SH-SY5Y (cell line): ENCODE measurements around the gene PJVK.

ENCODE experiments used
- GATA2 ChIP-seq: IDR thresholded peaks from 2 replicates; pipeline ENCODE4 v1.6.1; 2011; ENCODE audit warnings: mild to moderate bottlenecking, low read depth, low read length
- GATA3 ChIP-seq: IDR thresholded peaks from 2 replicates; pipeline ENCODE4 v1.6.1; 2011; ENCODE audit warnings: low read depth, mild to moderate bottlenecking, low read length, moderate library complexity

The PJVK gene

DNA sequence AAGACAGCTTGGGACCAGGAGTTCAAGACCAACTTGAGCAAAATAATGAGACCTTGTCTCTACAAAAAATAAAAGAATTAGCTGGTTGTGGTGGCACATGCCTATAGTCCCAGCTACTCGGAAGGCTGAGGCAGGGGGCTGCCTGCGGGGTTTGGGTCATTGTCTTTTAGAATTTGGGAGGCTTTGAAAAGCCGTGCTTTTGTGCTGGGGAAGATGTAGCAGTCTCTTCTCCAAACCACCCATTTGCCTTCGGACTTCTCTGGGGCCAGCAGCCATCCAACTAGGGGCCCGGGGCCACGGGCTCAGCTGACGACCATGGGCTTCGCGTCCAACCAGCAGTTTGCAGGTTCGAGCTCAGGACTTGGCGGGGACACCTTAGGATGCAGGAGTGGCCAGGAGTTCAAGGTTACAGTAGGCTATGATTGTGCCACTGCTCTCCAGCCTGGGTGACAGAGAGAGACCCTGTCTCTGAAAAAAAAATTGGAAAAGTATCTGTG lies 6.3 kb downstream of the PJVK start:
- no peak for TF ChIP-seq GATA2
- TF ChIP-seq GATA3, result no peak

DNA sequence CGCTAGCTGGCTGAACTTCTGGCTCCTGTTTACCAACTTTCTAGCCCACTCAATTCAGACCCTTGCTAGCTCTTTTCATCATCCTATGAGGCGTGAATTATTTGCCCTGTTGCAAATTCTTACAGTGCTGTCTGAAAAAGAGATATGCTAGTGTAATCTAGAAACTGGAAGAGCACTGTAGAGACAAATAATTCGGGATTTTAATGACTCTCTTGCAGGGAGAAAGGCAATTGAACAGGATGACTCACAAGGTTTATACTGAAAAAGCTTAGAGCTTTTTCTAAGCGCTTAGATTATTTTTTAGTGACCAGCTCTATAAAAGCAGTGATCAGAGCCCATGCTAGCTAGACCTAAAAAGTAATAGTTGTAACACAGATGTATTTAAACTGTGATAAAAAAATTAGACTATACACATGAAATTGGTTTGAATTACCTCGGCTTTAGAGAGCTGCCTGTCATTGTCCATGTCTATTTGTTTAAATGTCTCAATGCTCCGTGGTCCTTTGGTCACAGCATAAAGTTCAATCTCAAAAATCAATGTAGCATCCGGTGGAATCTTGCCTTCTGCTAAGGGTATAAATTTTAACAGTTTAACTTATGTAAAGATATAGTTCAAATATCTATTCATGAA lies 18.2 kb downstream of the PJVK start:
- TF ChIP-seq GATA2, result no peak
- no peak for TF ChIP-seq GATA3

GRCh38 chr2:178473373-178473772 lies 22.2 kb downstream of the PJVK start:
- TF ChIP-seq GATA2 (peak; percentile 35), GATA3 (no peak)

- TF ChIP-seq GATA3, result no peak
- no peak for TF ChIP-seq GATA2
Measured at GRCh38 chr2:178473931-178474330, 22.8 kb downstream of the PJVK start.

- TF ChIP-seq GATA2, result no peak
- no peak for TF ChIP-seq GATA3
Measured at GRCh38 chr2:178474560-178474959, 23.4 kb downstream of the PJVK start.

DNA sequence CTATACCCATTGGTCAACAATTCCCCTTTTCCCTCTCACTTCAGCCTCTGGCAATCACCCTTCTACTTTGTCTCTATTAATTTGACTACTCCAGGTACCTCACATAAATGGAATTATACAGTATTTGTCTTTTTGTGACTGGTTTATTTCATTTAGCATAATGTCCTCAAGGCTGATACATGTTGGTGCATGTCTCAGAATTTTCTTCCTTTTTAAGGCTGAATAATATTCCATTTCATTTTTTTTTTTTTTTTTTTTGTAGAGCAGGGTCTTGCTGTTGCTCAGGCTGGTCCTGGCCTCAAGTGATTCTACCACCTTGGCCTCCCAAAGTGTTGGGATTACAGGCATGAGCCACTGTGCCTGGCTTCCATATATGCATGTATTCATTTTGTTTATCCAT lies 25.3 kb downstream of the PJVK start:
- TF ChIP-seq GATA2 (no peak), GATA3 (no peak)

- TF ChIP-seq GATA2, result no peak
- TF ChIP-seq GATA3, result no peak
Measured at GRCh38 chr2:178477443-178478129, 26.4 kb downstream of the PJVK start.

- no peak for TF ChIP-seq GATA3
- TF ChIP-seq GATA2, result no peak
Measured at GRCh38 chr2:178478130-178478438, 26.9 kb downstream of the PJVK start.

- no peak for TF ChIP-seq GATA3
- no peak for TF ChIP-seq GATA2
Measured at GRCh38 chr2:178478439-178479274, 27.5 kb downstream of the PJVK start, which contains the start of gene FKBP7. TSS of gene FKBP7 (minus strand) at chr2:178478600. CDS start at chr2:178478499, 101 bp downstream.

GRCh38 chr2:178479275-178479616 lies 28.1 kb downstream of the PJVK start:
- TF ChIP-seq GATA2, result no peak
- TF ChIP-seq GATA3, result no peak

- TF ChIP-seq GATA3 (no peak), GATA2 (no peak)
Measured at GRCh38 chr2:178479758-178480226, 28.6 kb downstream of the PJVK start.

DNA sequence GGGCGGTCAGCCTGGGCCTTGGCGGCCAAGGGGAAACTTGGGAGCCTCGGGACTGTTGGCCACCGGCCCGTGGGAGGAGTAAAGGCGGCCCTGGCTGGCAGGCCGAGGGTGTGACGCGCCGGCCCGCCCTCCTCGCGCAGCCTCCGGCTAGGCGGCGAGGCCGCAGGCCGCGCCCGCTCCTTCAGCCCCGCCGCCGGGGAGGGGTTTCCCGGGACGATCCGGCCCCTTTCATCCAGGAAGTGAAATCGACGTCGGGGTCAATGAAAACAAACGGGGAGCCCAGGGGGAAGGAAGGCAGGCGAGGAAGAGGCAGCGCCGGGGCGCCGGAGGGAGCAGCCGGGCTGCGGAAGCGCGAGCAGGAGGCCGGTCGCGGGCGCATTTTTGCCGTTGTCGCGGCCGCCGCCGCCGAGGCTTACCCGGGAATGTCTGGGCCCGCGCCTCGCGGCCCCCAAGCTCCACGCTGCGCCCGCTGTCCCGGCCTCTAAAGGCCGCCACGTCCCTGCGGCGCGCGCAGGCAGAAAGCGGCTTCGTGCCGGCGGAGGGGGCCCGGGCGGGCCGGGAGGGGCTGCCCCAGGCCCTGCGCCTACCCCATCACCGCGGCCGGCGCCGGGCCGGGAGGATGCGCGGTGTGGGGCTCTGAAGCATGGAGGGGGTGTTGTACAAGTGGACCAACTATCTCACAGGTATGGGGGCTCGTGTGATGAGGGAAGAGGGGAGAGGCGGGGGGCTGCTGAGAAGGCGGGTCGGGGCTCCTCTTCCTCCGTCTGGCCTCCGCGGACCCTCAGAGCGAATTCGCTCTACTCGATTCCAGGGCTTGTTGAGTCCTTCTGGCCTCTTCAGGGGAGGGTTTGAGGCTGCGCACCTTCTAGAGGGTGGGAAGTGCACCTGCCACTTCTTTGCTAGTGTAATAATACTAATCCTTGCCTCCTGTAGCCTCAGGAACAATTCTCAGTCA lies 29.3 kb downstream of the PJVK start, which contains the start of gene PLEKHA3:
Gene PLEKHA3 (plus strand): TSS at position 231 of the 955 bp plus-strand sequence. CDS start 413 bp downstream, at position 644.
- no peak for TF ChIP-seq GATA2

GRCh38 chr2:178482437-178482836 lies 31.3 kb downstream of the PJVK start:
- no peak for TF ChIP-seq GATA3
- TF ChIP-seq GATA2, result no peak

GRCh38 chr2:178484245-178485041 lies 33.3 kb downstream of the PJVK start:
- TF ChIP-seq GATA2, result no peak
- no peak for TF ChIP-seq GATA3
